Keratinocyte (primary cell): ENCODE measurements around the gene CCDC12. TPM values are rescaled to one million over a fixed set of nuclear protein-coding genes. Genes with fewer than 3 reads are reported as not detected.

ENCODE experiments used
- DNase-seq: peaks from one replicate; pipeline ENCODE4 v3.0.0-alpha.2; 2011; ENCODE audit warnings: low read depth, missing footprints, low spot score
- FAIRE-seq: peaks from 2 replicates; lab custom pipeline; 2011; peaks lifted over from hg19 to GRCh38; lab: Jason Lieb, UNC
- H2AFZ ChIP-seq: 2 replicates; pipeline ENCODE4 v1.6.0; 2012; ENCODE audit warnings: low read length, control low read depth, inconsistent platforms; ENCODE audit not compliant: control insufficient read depth
- H3K27ac ChIP-seq: 2 replicates; pipeline ENCODE4 v1.5.1; 2011; ENCODE audit warnings: low read length; ENCODE audit not compliant: control insufficient read depth, insufficient read depth
- H3K27me3 ChIP-seq: 3 replicates; pipeline ENCODE4 v1.6.0; 2011; ENCODE audit warnings: low read length; ENCODE audit not compliant: control insufficient read depth, insufficient read depth; ENCODE audit errors: extremely low read depth
- H3K36me3 ChIP-seq, 2 experiments: 2 replicates in 1 of 2; 3 replicates in 1 of 2; pipeline ENCODE4 v1.5.1; 2011; ENCODE audit warnings: low read length in 2 of 2, mild to moderate bottlenecking in 1 of 2; ENCODE audit not compliant: control insufficient read depth in 2 of 2, insufficient read depth in 2 of 2; ENCODE audit errors: extremely low read depth in 1 of 2
- H3K4me1 ChIP-seq: 3 replicates; pipeline ENCODE4 v1.5.1; 2011; ENCODE audit warnings: low read length; ENCODE audit not compliant: control insufficient read depth, insufficient read depth; ENCODE audit errors: extremely low read depth
- H3K4me2 ChIP-seq: 3 replicates; pipeline ENCODE4 v1.6.0; 2011; ENCODE audit warnings: low read depth, low read length; ENCODE audit not compliant: control insufficient read depth, insufficient read depth; ENCODE audit errors: extremely low read depth
- H3K4me3 ChIP-seq, 3 experiments: fragments of 200-600 bp in 1 of 3; sonication (generic) in 1 of 3; 2 replicates in 2 of 3; 3 replicates in 1 of 3; pipeline ENCODE4 v1.5.1; 2011 to 2016; ENCODE audit warnings: low read length in 3 of 3, mild to moderate bottlenecking in 3 of 3, control low read depth in 2 of 3, inconsistent platforms in 1 of 3, low read depth in 1 of 3, mixed read lengths in 1 of 3, mixed run types in 1 of 3, moderate library complexity in 1 of 3; ENCODE audit not compliant: control insufficient read depth in 2 of 3, insufficient read depth in 2 of 3; ENCODE audit errors: extremely low read depth in 1 of 3
- H3K79me2 ChIP-seq: 2 replicates; pipeline ENCODE4 v1.6.0; 2012; ENCODE audit warnings: low read length; ENCODE audit not compliant: control insufficient read depth, insufficient read depth
- H3K9ac ChIP-seq: 3 replicates; pipeline ENCODE4 v1.6.0; 2011; ENCODE audit warnings: low read length; ENCODE audit not compliant: control insufficient read depth, insufficient read depth; ENCODE audit errors: extremely low read depth
- H3K9me1 ChIP-seq: 3 replicates; pipeline ENCODE4 v1.6.0; 2011; ENCODE audit warnings: low read length; ENCODE audit not compliant: control insufficient read depth, insufficient read depth; ENCODE audit errors: extremely low read depth
- H3K9me3 ChIP-seq: 2 replicates; pipeline ENCODE4 v1.5.1; 2012; ENCODE audit warnings: low read depth, low read length; ENCODE audit not compliant: control insufficient read depth
- H4K20me1 ChIP-seq: 3 replicates; pipeline ENCODE4 v1.6.0; 2011; ENCODE audit warnings: low read length; ENCODE audit not compliant: control insufficient read depth, insufficient read depth; ENCODE audit errors: extremely low read depth
- EZH2 ChIP-seq: IDR thresholded peaks from one replicate; pipeline ENCODE4 v1.6.1; 2012; ENCODE audit warnings: inconsistent platforms, mild to moderate bottlenecking, low read length, moderate library complexity
- dilution Hi-C: fragments of 300-500 bp; cut with MboI; formaldehyde crosslinking; loops from one replicate; pipeline ENCODE4 v1.7.0; 2020; ENCODE audit warnings: low sequenced_read_pairs; ENCODE audit not compliant: extremely low pct_ligation_motif_present
- polyA plus RNA-seq, 5 experiments: library from polyadenylated mRNA; depleted of rRNA in 3 of 5; stranded (reverse) in 3 of 5; stranded (forward) in 1 of 5; unstranded in 1 of 5; fragments of >200 nt; gene quantifications; 1 replicate in 1 of 5; 2 replicates in 3 of 5; 3 replicates in 1 of 5; pipeline versions ENCODE4 v1.2.1 to v1.2.3, GENCODE V29; 2011 to 2012; ENCODE audit warnings: missing spikeins in 2 of 5, low read depth in 1 of 5, low replicate concordance in 1 of 5
- TF ChIP-seq, protein P1 (sequence below), 3 experiments: IDR thresholded peaks in 1 of 3; conservative IDR thresholded peaks in 1 of 3; optimal IDR thresholded peaks in 1 of 3; 2 replicates in 2 of 3; 3 replicates in 1 of 3; pipeline versions ENCODE3 to v1.5.1; 2011; ENCODE audit warnings: low read length in 3 of 3, mild to moderate bottlenecking in 3 of 3, moderate library complexity in 2 of 3, control low read depth in 1 of 3, inconsistent platforms in 1 of 3; ENCODE audit not compliant: insufficient read depth in 2 of 3; ENCODE audit errors: extremely low read depth in 1 of 3

The CCDC12 gene
- polyA plus RNA-seq, 1 donor (not counting 4 experiments of a cell fraction or from before 2014, with no cell fraction given), result 27.5 TPM

DNA sequence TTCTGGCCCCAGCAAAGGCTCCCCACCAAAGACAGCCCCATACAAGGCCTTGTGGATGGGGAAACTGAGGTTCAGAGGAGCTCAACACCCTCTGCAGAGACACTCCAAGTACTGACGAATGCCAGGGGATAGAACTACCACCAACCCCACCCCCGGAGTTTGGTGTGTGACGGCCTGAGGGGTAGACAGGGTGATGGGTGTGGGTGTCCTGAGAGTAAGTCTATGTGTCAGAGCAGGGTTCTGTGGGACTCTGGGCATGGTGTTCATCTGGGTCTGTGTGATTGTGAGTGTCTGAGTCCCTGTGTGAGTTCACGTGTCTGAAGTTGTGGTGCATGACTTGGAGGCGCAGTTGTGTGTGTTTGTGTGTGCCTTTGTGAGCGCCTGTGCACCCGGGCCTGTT, 91.6 kb downstream of the CCDC12 start:
- Histone ChIP-seq H3K4me3 (no peak overlapping the region), H2AFZ (no peak overlapping the region), H3K4me2 (no peak overlapping the region), H3K36me3 (no peaks in the 10 kb centered on the region), H3K9me3 (no peaks in the 10 kb centered on the region), H3K79me2 (no peaks in the 10 kb centered on the region), H3K27me3 (peaks cover 56% of the 10 kb centered on the region), H4K20me1 (no peaks in the 10 kb centered on the region), H3K27ac (no peak overlapping the region), H3K9ac (no peak overlapping the region), H3K4me1 (no peaks in the 10 kb centered on the region), H3K9me1 (no peaks in the 10 kb centered on the region)
- DNase-seq (no peak), FAIRE-seq (no peak)
- no peak for TF ChIP-seq EZH2
- TF ChIP-seq, protein P1, sequence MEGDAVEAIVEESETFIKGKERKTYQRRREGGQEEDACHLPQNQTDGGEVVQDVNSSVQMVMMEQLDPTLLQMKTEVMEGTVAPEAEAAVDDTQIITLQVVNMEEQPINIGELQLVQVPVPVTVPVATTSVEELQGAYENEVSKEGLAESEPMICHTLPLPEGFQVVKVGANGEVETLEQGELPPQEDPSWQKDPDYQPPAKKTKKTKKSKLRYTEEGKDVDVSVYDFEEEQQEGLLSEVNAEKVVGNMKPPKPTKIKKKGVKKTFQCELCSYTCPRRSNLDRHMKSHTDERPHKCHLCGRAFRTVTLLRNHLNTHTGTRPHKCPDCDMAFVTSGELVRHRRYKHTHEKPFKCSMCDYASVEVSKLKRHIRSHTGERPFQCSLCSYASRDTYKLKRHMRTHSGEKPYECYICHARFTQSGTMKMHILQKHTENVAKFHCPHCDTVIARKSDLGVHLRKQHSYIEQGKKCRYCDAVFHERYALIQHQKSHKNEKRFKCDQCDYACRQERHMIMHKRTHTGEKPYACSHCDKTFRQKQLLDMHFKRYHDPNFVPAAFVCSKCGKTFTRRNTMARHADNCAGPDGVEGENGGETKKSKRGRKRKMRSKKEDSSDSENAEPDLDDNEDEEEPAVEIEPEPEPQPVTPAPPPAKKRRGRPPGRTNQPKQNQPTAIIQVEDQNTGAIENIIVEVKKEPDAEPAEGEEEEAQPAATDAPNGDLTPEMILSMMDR (optimal IDR thresholded peaks at IDR 0.05 in 1 of 3, IDR thresholded peaks at IDR 0.05 in 1 of 3, conservative IDR thresholded peaks at IDR 0.05 in 1 of 3; ENCODE audit: extremely low read depth in 1 of 3, insufficient read depth in 2 of 3, low read length in 3 of 3), result no peak
- dilution Hi-C loops, result no loop called here

DNA sequence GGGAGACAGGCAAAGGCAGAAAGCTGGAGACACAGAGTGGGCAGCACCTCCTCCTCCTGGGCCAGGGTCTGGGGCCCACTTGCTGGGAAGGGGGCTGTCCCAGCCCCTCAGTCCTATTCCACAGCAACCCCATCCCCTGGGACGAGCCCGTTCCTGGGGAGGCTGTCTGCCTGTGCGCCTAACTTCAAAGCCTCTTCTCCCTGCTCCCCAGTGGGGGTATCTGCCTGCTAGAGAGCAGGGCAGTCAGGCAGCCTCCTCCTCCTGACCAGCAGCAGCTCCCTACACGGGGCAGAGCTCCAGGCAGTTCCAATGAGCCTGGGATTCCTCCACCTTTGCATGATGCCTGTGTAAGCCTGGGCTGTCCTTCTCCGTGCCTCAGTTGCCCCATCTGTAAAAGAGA, 92.1 kb downstream of the CCDC12 start:
- no peaks in the 10 kb centered on the region for H3K9me3 ChIP-seq
- H3K9me1 ChIP-seq, result no peaks in the 10 kb centered on the region
- H3K4me1 ChIP-seq, result no peaks in the 10 kb centered on the region
- H2AFZ ChIP-seq, result no peak overlapping the region
- no peak overlapping the region for H3K27ac ChIP-seq
- no peak overlapping the region for H3K9ac ChIP-seq
- no peak overlapping the region for H3K4me2 ChIP-seq
- H3K79me2 ChIP-seq, result no peaks in the 10 kb centered on the region
- DNase-seq (no peak), FAIRE-seq (no peak)
- H4K20me1 ChIP-seq, result no peaks in the 10 kb centered on the region
- H3K4me3 ChIP-seq, result no peak overlapping the region
- H3K36me3 ChIP-seq, result no peaks in the 10 kb centered on the region
- peaks cover 56% of the 10 kb centered on the region for H3K27me3 ChIP-seq
- TF ChIP-seq, protein P1 (optimal IDR thresholded peaks at IDR 0.05 in 1 of 3, IDR thresholded peaks at IDR 0.05 in 1 of 3, conservative IDR thresholded peaks at IDR 0.05 in 1 of 3; ENCODE audit: extremely low read depth in 1 of 3, insufficient read depth in 2 of 3, low read length in 3 of 3), result no peak
- peak; percentile 7 for TF ChIP-seq EZH2
- dilution Hi-C loops, result no loop called here
